ENCODE data around the gene GRIN2A. TPM values are rescaled to one million over a fixed set of nuclear protein-coding genes. Genes with fewer than 3 reads are reported as not detected.

The GRIN2A gene
- total RNA-seq, 2 donors from 2014 or later = 0.27 to 2.5 TPM

- no peak for TF ChIP-seq CTCF (IDR thresholded peaks at IDR 0.05)
- DNase-seq (ENCODE audit: low spot score) = no peak
Measured at GRCh38 chr16:9840761-9841665, 341.2 kb downstream of the GRIN2A start.

GRCh38 chr16:9837481-9837880 lies 344.7 kb downstream of the GRIN2A start:
- H3K27me3 ChIP-seq (replicated peaks; ENCODE audit: insufficient read depth) = no peaks in the 10 kb centered on the region
- H3K9me3 ChIP-seq = no peaks in the 10 kb centered on the region
- no peak for DNase-seq (ENCODE audit: low spot score)
- no peak overlapping the region for H3K27ac ChIP-seq
- no peaks in the 10 kb centered on the region for H3K36me3 ChIP-seq
- TF ChIP-seq CTCF (IDR thresholded peaks at IDR 0.05) = no peak
- ATAC-seq (ENCODE audit: insufficient number of reproducible peaks, low FRiP score, low read depth) = no peak
- H3K4me1 ChIP-seq (ENCODE audit: control insufficient read depth in 1 of 2, low read depth in 2 of 2) = peaks cover 5 to 13% of the 10 kb centered on the region in 2 donors
- H3K4me3 ChIP-seq = no peak overlapping the region

More at GRCh38 chr16:9840761-9841665, 341.2 kb downstream of the GRIN2A start:
- H3K27ac ChIP-seq = no peak overlapping the region
- no peak for ATAC-seq (ENCODE audit: insufficient number of reproducible peaks, low FRiP score, low read depth)
- no peaks in the 10 kb centered on the region for H3K27me3 ChIP-seq (replicated peaks; ENCODE audit: insufficient read depth)
- no peaks in the 10 kb centered on the region for H3K9me3 ChIP-seq
- no peaks in the 10 kb centered on the region for H3K36me3 ChIP-seq
- no peak overlapping the region for H3K4me3 ChIP-seq
- H3K4me1 ChIP-seq (ENCODE audit: control insufficient read depth in 1 of 2, low read depth in 2 of 2) = peaks cover 5 to 13% of the 10 kb centered on the region in 2 donors

- Histone ChIP-seq H3K4me1 (ENCODE audit: control insufficient read depth in 1 of 2, low read depth in 2 of 2) (peaks cover 5 to 13% of the 10 kb centered on the region in 2 donors), H3K27ac (no peak overlapping the region), H3K36me3 (no peaks in the 10 kb centered on the region), H3K27me3 (replicated peaks; ENCODE audit: insufficient read depth) (no peaks in the 10 kb centered on the region), H3K9me3 (no peaks in the 10 kb centered on the region), H3K4me3 (no peak overlapping the region)
- ATAC-seq (ENCODE audit: insufficient number of reproducible peaks, low FRiP score, low read depth) (no peak), DNase-seq (ENCODE audit: low spot score) (no peak)
- no peak for TF ChIP-seq CTCF (IDR thresholded peaks at IDR 0.05)
Measured at GRCh38 chr16:9836118-9836736, 346.0 kb downstream of the GRIN2A start.

GRCh38 chr16:9827062-9827752 lies 355.0 kb downstream of the GRIN2A start:
- Histone ChIP-seq H3K4me3 (no peak overlapping the region), H3K27ac (no peak overlapping the region), H3K9me3 (no peaks in the 10 kb centered on the region), H3K36me3 (no peaks in the 10 kb centered on the region), H3K4me1 (ENCODE audit: control insufficient read depth in 1 of 2, low read depth in 2 of 2) (peaks cover 0 to 6% of the 10 kb centered on the region in 2 donors), H3K27me3 (replicated peaks; ENCODE audit: insufficient read depth) (no peaks in the 10 kb centered on the region)
- ATAC-seq (ENCODE audit: insufficient number of reproducible peaks, low FRiP score, low read depth) = no peak
- no peak for DNase-seq (ENCODE audit: low spot score)
- TF ChIP-seq CTCF (IDR thresholded peaks at IDR 0.05) = no peak

- ATAC-seq (ENCODE audit: insufficient number of reproducible peaks, low FRiP score, low read depth) (no peak), DNase-seq (ENCODE audit: low spot score) (no peak)
- Histone ChIP-seq H3K27me3 (replicated peaks; ENCODE audit: insufficient read depth) (no peaks in the 10 kb centered on the region), H3K4me3 (no peak overlapping the region), H3K4me1 (ENCODE audit: control insufficient read depth in 1 of 2, low read depth in 2 of 2) (peaks cover 0 to 6% of the 10 kb centered on the region in 2 donors), H3K36me3 (no peaks in the 10 kb centered on the region), H3K9me3 (no peaks in the 10 kb centered on the region), H3K27ac (no peak overlapping the region)
- TF ChIP-seq CTCF (IDR thresholded peaks at IDR 0.05) = no peak
Measured at GRCh38 chr16:9826656-9827055, 355.6 kb downstream of the GRIN2A start.
